DMS 273 (cell line): ENCODE data around the gene SHB.

Experiments used
- DNase-seq: peaks from one replicate; lab custom pipeline; 2025; ENCODE audit not compliant: unreplicated experiment; lab: John Stamatoyannopoulos, UW

The SHB gene

GRCh38 chr9:38043931-38044623 lies 24.9 kb downstream of the SHB start:
- no peak for DNase-seq

GRCh38 chr9:38042626-38043357 lies 26.2 kb downstream of the SHB start:
- DNase-seq = no peak

GRCh38 chr9:38041564-38042243 lies 27.3 kb downstream of the SHB start:
- DNase-seq = no peak

GRCh38 chr9:38039907-38040682 lies 28.9 kb downstream of the SHB start:
- DNase-seq = no peak

- DNase-seq = no peak
Observed at GRCh38 chr9:38039090-38039906, 29.7 kb downstream of the SHB start.

GRCh38 chr9:38038307-38039089 lies 30.5 kb downstream of the SHB start:
- no peak for DNase-seq

- DNase-seq = no peak
Observed at GRCh38 chr9:38037981-38038306, 31.1 kb downstream of the SHB start.

- DNase-seq = no peak
Observed at GRCh38 chr9:38036359-38037084, 32.5 kb downstream of the SHB start.

- no peak for DNase-seq
Observed at GRCh38 chr9:38035873-38036272, 33.2 kb downstream of the SHB start.

GRCh38 chr9:38033941-38034340 lies 35.1 kb downstream of the SHB start:
- no peak for DNase-seq

- no peak for DNase-seq
Observed at GRCh38 chr9:38032266-38033110, 36.5 kb downstream of the SHB start.

- DNase-seq = no peak
Observed at GRCh38 chr9:38031594-38031993, 37.4 kb downstream of the SHB start.

- no peak for DNase-seq
Observed at GRCh38 chr9:38030658-38031057, 38.4 kb downstream of the SHB start.

GRCh38 chr9:38029915-38030638 lies 39.0 kb downstream of the SHB start:
- DNase-seq = no peak

- DNase-seq = peak; percentile 55
Observed at GRCh38 chr9:38027714-38028113, 41.3 kb downstream of the SHB start.

- DNase-seq = no peak
Observed at GRCh38 chr9:38026840-38027527, 42.0 kb downstream of the SHB start.
